ENCODE data around the gene INTS7.
A peak's percentile ranks its signal among the peaks of the same experiment; 100 is the strongest.

The INTS7 gene

DNA sequence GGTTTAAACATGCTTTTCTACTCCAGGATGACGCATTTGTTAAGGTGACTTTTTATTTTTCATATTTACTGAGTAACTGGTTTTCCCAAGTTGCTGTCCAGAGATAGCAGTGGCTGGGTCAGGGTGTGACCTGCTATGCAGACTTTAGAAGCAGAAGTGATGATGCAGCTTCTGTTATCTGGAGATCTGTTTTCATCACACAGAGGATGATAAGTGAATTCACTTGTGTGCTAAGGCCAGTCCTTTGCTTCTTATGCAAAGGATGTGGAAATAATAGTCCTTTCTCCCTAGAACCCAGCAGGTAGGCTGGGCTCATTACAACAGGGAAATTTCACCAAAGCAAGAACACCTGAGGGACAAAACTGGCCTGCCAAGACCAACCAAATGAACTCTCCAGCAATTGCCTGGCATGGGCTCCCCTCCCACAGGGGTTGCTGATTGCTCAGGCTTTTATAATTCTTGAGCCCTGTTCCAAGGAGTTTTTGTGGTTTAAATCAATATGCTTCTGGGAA is 107.0 kb downstream of the INTS7 start:
- DNase-seq (ENCODE audit: low read depth) = no peak
- no peak for TF ChIP-seq CTCF (conservative IDR thresholded peaks at IDR 0.05; ENCODE audit: control insufficient read depth, insufficient read depth, low read depth, low read length)
- H3K4me3 ChIP-seq (ENCODE audit: control insufficient read depth, low read depth, low read length) = no peak overlapping the region

- DNase-seq (ENCODE audit: low read depth) = no peak
- H3K4me3 ChIP-seq (ENCODE audit: control insufficient read depth, low read depth, low read length) = no peak overlapping the region
- TF ChIP-seq CTCF (conservative IDR thresholded peaks at IDR 0.05; ENCODE audit: control insufficient read depth, insufficient read depth, low read depth, low read length) = no peak
Observed at GRCh38 chr1:211925016-211925415, 110.3 kb downstream of the INTS7 start.

DNA sequence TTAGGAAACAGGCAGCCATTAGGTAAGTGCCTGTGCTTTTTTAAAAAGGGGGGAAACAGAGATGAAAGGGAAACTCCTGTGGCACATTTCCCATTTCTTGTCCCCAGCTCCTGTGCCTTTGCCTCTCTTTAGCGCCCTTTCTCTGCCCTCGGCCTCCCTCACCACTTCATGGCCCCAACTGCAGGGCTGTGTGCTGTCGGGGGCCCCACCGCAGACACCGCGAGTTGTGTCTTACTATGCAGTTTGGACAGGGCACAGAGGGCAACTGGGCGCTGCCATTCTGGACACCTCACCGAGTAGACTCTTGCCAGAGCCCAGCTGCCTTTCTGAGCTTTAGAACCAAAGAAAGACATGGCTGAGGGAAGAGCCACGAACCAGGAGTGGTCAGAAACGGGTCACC is 111.1 kb downstream of the INTS7 start:
- no peak for DNase-seq (ENCODE audit: low read depth)
- H3K4me3 ChIP-seq (ENCODE audit: control insufficient read depth, low read depth, low read length) = no peak overlapping the region
- TF ChIP-seq CTCF (conservative IDR thresholded peaks at IDR 0.05; ENCODE audit: control insufficient read depth, insufficient read depth, low read depth, low read length) = no peak

- no peak for DNase-seq (ENCODE audit: low read depth)
- H3K4me3 ChIP-seq (ENCODE audit: control insufficient read depth, low read depth, low read length) = no peak overlapping the region
- TF ChIP-seq CTCF (conservative IDR thresholded peaks at IDR 0.05; ENCODE audit: control insufficient read depth, insufficient read depth, low read depth, low read length) = no peak
Observed at GRCh38 chr1:211923095-211923494, 112.3 kb downstream of the INTS7 start.

- no peak for DNase-seq (ENCODE audit: low read depth)
- TF ChIP-seq CTCF (conservative IDR thresholded peaks at IDR 0.05; ENCODE audit: control insufficient read depth, insufficient read depth, low read depth, low read length) = no peak
- H3K4me3 ChIP-seq (ENCODE audit: control insufficient read depth, low read depth, low read length) = no peak overlapping the region
Observed at GRCh38 chr1:211921579-211922095, 113.7 kb downstream of the INTS7 start.

GRCh38 chr1:211920602-211921226 is 114.6 kb downstream of the INTS7 start:
- TF ChIP-seq CTCF (conservative IDR thresholded peaks at IDR 0.05; ENCODE audit: control insufficient read depth, insufficient read depth, low read depth, low read length) = no peak
- peak; percentile 75 for DNase-seq (ENCODE audit: low read depth)
- no peak overlapping the region for H3K4me3 ChIP-seq (ENCODE audit: control insufficient read depth, low read depth, low read length)

Data from fibroblast of mammary gland (primary cell).